Parathyroid adenoma (tissue), 2 donors: ENCODE results near the gene MBNL2.

Experiments
- H2AFZ ChIP-seq: fragments of 300-600 bp; sonication (generic); one replicate; pipeline ENCODE4 v1.7.0; 2017; ENCODE audit warnings: antibody characterized with exemption, mild to moderate bottlenecking
- H3K27ac ChIP-seq: fragments of 300-600 bp; sonication (generic); one replicate; pipeline ENCODE4 v1.7.0; 2017
- H3K27me3 ChIP-seq: fragments of 300-600 bp; sonication (generic); one replicate; pipeline ENCODE4 v1.7.0; 2017; ENCODE audit warnings: low read length; ENCODE audit not compliant: control insufficient read depth, insufficient read depth
- H3K36me3 ChIP-seq: fragments of 300-600 bp; sonication (generic); one replicate; pipeline ENCODE4 v1.7.0; 2017; ENCODE audit warnings: low read length; ENCODE audit not compliant: control insufficient read depth, insufficient read depth
- H3K4me1 ChIP-seq: fragments of 300-600 bp; sonication (generic); one replicate; pipeline ENCODE4 v1.7.0; 2017; ENCODE audit warnings: control low read depth
- H3K4me2 ChIP-seq: fragments of 300-600 bp; sonication (generic); one replicate; pipeline ENCODE4 v1.7.0; 2017; ENCODE audit warnings: low read length
- H3K4me3 ChIP-seq: fragments of 300-600 bp; sonication (generic); one replicate; pipeline ENCODE4 v1.7.0; 2017; ENCODE audit warnings: low read depth, low read length
- H3K79me2 ChIP-seq: fragments of 300-600 bp; sonication (generic); one replicate; pipeline ENCODE4 v1.7.0; 2017; ENCODE audit warnings: control low read depth
- H3K9ac ChIP-seq: fragments of 300-600 bp; sonication (generic); one replicate; pipeline ENCODE4 v1.7.0; 2017; ENCODE audit warnings: mild to moderate bottlenecking
- H3K9me3 ChIP-seq: fragments of 300-600 bp; sonication (generic); one replicate; pipeline ENCODE4 v1.7.0; 2017; ENCODE audit warnings: low read length; ENCODE audit not compliant: control insufficient read depth
- TF ChIP-seq, protein P1 (sequence below): fragments of 300-600 bp; sonication (generic); IDR thresholded peaks from one replicate; pipeline ENCODE4 v1.7.0; 2017; ENCODE audit warnings: antibody characterized with exemption, mild to moderate bottlenecking
- donor health status: primary hyperparathyroidism.

MBNL2 gene

DNA sequence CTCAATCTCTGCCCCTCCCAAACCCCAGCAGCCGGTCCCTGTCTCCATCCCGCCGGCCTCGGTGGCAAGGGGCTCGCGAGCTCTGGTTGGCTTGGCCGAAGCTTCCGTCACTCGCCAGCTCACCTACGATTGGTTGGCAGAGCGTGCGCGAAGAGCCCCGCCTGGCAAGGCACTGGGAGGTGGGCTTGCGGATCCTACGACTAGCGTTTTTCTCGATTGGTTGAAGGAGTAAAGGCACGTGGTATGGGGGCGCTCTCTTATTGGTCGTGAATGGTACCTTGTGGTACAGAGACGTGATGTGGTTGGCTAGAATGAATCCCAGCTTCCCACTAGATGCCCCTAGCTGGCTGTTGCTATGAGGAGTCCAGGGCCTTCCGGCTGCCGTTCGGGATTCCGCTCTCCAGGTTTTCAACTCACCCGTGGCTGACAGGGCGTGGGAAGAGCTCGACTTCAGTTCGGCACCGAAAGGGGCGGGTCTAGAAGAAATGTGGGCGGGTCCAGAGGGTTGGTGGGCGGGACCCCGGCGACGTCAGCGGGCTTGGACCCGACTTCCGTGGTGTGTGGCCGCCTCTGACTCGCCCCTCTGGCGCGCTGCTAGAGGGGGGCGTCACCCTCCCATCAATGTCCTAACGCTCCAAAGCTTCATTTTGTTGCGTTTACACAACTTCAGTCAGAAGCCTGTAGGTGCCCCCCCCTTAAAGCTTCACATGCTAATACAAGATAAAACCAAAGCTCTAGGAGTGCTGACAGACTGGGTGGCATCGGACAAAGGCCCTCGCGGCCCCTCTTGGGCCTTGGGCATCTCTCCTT, 211.0 kb downstream of the MBNL2 start:
- Histone ChIP-seq H3K36me3 (no peaks in the 10 kb centered on the region), H3K4me2 (peak overlapping the region; percentile 99), H2AFZ (peak overlapping the region; percentile 95), H3K4me3 (peak overlapping the region; percentile 99), H3K4me1 (peaks cover 4% of the 10 kb centered on the region), H3K79me2 (peaks cover 2% of the 10 kb centered on the region), H3K9me3 (no peaks in the 10 kb centered on the region), H3K27ac (peak overlapping the region; percentile 100), H3K9ac (peak overlapping the region; percentile 35), H3K27me3 (no peaks in the 10 kb centered on the region)
- TF ChIP-seq, protein P1, sequence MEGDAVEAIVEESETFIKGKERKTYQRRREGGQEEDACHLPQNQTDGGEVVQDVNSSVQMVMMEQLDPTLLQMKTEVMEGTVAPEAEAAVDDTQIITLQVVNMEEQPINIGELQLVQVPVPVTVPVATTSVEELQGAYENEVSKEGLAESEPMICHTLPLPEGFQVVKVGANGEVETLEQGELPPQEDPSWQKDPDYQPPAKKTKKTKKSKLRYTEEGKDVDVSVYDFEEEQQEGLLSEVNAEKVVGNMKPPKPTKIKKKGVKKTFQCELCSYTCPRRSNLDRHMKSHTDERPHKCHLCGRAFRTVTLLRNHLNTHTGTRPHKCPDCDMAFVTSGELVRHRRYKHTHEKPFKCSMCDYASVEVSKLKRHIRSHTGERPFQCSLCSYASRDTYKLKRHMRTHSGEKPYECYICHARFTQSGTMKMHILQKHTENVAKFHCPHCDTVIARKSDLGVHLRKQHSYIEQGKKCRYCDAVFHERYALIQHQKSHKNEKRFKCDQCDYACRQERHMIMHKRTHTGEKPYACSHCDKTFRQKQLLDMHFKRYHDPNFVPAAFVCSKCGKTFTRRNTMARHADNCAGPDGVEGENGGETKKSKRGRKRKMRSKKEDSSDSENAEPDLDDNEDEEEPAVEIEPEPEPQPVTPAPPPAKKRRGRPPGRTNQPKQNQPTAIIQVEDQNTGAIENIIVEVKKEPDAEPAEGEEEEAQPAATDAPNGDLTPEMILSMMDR, result no peak

DNA sequence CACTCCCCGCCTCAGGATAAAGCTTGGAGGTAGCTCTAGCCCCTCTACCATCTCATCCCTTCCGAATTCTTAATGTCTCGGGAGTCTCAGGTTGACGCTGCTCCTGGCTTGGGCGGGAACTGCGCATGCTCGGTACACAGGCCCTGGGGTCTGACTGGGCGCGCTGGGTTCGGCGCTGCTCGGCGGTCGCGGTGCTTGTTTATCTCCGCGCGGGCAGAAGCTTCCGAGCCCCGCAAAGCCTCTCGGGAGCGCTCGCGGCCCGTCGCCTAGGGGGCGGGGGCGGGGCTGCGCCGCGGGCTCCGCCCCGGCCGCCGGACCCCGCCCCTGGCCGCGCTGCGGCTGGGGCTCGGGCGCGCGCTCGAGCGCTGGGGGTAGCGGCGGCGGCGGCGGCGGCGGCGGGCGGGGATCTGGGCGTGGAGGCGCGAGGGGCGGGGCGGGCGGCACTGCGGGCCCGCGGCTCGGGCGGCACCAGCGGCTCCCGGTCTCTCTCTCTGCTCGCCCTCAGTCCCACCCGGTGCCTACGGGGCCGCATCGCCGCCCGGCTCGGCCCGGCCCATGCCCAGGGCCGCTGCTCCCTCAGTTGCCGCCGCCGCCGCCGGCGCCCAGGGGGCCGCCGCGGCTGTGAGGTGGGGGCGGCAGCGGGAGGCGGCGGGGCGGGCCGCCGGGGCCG, 211.7 kb downstream of the MBNL2 start, which contains the start of gene RAP2A:
TSS of gene RAP2A (plus strand) at position 443 of the 670 bp plus-strand sequence. CDS start 302 bp downstream, outside the sequence.
- peak within 1 kb of the TSS; percentile 35 for H3K9ac ChIP-seq
- peaks cover 2% of the 10 kb centered on the region for H3K79me2 ChIP-seq
- H3K27ac ChIP-seq, result peak within 1 kb of the TSS; percentile 100
- H3K9me3 ChIP-seq, result no peaks in the 10 kb centered on the region
- H3K4me3 ChIP-seq, result peak within 1 kb of the TSS; percentile 99
- peaks cover 4% of the 10 kb centered on the region for H3K4me1 ChIP-seq
- peak within 1 kb of the TSS; percentile 99 for H3K4me2 ChIP-seq
- no peaks in the 10 kb centered on the region for H3K27me3 ChIP-seq
- no peaks in the 10 kb centered on the region for H3K36me3 ChIP-seq
- TF ChIP-seq, protein P1, result peak; percentile 10
- peak within 1 kb of the TSS; percentile 95 for H2AFZ ChIP-seq

DNA sequence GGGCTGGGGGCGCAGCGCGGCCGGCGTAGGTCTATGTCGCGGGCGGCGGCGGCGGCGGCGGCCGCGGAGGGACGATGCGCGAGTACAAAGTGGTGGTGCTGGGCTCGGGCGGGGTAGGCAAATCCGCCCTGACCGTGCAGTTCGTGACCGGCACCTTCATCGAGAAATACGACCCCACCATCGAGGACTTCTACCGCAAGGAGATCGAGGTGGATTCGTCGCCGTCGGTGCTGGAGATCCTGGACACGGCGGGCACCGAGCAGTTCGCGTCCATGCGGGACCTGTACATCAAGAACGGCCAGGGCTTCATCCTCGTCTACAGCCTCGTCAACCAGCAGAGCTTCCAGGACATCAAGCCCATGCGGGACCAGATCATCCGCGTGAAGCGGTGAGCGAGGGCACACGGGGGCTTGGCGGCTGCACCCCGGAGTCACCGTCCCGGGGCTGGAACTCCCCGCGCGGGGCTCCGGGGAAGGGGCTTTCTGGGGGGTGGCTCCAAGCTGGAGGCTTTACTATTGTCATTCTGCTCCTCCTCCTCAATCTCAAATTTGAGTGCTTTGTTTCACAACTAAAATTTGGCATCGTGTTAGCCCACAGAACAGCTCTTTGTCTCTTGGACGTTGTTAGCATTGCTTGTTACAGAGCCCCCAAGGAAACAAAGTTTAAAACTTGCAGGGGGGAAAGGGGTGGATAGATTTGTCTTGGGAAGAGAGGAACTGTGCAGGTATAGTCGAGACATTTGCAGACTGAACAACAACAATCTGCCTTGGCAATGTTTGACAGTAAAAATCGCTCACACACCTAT, 212.5 kb downstream of the MBNL2 start:
- no peaks in the 10 kb centered on the region for H3K36me3 ChIP-seq
- TF ChIP-seq, protein P1, result no peak
- H3K9ac ChIP-seq, result no peak overlapping the region
- H2AFZ ChIP-seq, result peak overlapping the region; percentile 51
- H3K27me3 ChIP-seq, result no peaks in the 10 kb centered on the region
- peak overlapping the region; percentile 71 for H3K4me2 ChIP-seq
- peaks cover 4% of the 10 kb centered on the region for H3K4me1 ChIP-seq
- peak overlapping the region; percentile 55 for H3K27ac ChIP-seq
- peaks cover 2% of the 10 kb centered on the region for H3K79me2 ChIP-seq
- H3K9me3 ChIP-seq, result no peaks in the 10 kb centered on the region
- H3K4me3 ChIP-seq, result peak overlapping the region; percentile 44

DNA sequence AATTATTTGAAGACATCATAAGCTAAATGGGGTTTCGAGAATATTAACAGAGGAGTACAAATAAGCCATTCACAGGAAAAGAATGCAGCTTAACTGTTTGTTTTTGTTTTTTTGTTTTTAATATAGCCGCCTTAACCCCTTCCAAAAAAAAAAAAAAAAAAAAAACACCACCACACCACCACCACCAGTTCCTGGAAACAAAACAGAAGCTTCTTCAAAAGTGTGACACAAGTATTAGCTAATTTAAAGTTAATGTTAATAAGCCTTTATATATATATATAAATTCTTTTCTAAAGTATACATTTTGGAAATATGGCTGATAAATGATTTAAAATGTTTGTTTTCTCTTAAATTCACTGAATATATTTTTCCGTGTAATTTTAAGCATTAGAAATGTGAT, 213.2 kb downstream of the MBNL2 start:
- TF ChIP-seq, protein P1, result no peak
- H3K9me3 ChIP-seq, result no peaks in the 10 kb centered on the region
- H3K36me3 ChIP-seq, result no peaks in the 10 kb centered on the region
- no peak overlapping the region for H3K9ac ChIP-seq
- peaks cover 4% of the 10 kb centered on the region for H3K4me1 ChIP-seq
- no peaks in the 10 kb centered on the region for H3K27me3 ChIP-seq
- peaks cover 2% of the 10 kb centered on the region for H3K79me2 ChIP-seq
- H3K4me3 ChIP-seq, result peak overlapping the region; percentile 44
- H2AFZ ChIP-seq, result peak overlapping the region; percentile 51
- peak overlapping the region; percentile 71 for H3K4me2 ChIP-seq
- H3K27ac ChIP-seq, result no peak overlapping the region
